Tracheal epithelial cell (primary cell): ENCODE measurements around the gene TSPYL2. TPM values are rescaled to one million over a fixed set of nuclear protein-coding genes. Genes with fewer than 3 reads are reported as not detected.

Experiments used
- total RNA-seq: library from RNA; depleted of rRNA; stranded (reverse); fragments of >200 nt; gene quantifications from 2 replicates; pipeline ENCODE4 v1.2.1, GENCODE V29; 2014

The TSPYL2 gene
- 5.1 and 5.5 TPM in 2 replicates for total RNA-seq

DNA sequence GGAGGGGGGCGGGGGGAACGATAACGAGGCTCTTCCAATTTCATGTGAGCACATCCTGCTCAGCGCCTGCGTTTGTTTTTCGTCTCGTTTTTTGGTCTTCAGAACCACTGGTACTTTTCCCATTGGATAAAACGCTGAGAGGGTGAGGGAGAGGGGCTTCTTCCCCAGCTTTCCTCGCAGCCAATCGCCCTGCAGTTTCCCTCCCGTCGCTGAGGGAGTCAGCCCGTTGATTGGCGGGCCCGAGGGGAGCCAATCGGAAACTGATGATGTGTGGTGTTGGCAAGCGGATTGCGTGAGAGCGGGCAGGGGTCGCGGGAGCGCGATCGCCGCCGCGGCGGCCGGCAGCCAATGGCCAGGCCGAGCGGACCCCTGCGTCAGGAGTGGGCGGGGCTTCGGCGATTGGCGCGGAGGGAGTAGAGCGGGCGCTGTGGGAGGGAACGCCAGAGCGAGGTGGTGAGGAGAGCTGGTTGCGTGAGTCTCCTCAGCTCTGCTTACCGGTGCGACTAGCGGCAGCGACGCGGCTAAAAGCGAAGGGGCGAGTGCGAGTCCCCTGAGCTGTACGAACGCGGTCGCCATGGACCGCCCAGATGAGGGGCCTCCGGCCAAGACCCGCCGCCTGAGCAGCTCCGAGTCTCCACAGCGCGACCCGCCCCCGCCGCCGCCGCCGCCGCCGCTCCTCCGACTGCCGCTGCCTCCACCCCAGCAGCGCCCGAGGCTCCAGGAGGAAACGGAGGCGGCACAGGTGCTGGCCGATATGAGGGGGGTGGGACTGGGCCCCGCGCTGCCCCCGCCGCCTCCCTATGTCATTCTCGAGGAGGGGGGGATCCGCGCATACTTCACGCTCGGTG is at the start of gene TSPYL2:
TSS of gene TSPYL2 (plus strand) at position 443 of the 848 bp plus-strand sequence. CDS start at position 575, 132 bp downstream.

DNA sequence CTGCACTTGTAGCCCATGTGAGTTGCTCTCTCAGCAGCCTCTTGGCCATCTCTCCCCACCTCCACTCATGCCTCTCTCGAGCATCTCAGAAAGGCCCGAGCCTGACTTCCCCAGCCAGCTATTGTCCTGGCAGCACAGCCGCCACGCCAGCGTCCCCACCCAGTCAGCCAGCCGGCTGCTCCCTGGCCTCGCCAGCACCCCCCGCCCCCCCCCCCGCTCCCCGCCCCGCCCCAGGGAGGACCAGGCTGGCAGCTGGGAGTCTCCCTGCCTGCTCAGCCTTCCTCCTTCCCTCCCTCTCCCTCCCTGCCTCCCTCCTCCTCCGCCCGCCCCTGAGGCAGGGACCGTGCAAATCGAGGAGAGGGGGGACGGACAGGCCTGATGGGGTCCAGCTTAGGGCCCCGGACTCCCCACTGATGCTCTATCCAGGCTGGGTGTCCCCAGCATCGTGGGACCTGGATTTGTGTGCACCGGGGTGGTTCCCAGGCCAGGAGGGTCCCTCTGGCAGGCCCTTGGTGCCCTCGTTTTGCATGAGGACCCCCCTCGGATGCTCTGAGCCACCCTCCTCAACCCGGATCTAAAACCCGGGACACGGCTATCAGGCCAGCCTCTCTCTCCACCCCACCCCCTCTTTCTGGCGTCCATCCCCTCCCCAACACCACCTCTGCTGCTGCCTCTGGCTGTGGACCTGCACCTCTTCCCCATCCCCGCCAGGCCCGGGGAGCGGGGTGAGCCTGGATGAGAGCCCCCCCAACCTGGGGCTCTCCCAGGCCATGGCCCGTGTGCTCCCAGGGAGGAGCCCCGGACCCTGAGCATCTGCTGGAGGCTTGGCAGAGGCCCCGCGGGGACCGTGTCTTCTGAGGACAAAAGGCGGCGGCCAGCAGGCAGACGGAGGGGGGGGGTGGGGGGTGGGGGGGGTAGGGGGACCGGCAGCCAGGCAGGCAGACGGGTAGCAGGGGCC is 33.7 kb upstream of the TSPYL2 start, which contains the start of gene GPR173:
TSS of gene GPR173 (plus strand) at position 621 of the 958 bp plus-strand sequence. CDS start 27,833 bp downstream, outside the sequence.

DNA sequence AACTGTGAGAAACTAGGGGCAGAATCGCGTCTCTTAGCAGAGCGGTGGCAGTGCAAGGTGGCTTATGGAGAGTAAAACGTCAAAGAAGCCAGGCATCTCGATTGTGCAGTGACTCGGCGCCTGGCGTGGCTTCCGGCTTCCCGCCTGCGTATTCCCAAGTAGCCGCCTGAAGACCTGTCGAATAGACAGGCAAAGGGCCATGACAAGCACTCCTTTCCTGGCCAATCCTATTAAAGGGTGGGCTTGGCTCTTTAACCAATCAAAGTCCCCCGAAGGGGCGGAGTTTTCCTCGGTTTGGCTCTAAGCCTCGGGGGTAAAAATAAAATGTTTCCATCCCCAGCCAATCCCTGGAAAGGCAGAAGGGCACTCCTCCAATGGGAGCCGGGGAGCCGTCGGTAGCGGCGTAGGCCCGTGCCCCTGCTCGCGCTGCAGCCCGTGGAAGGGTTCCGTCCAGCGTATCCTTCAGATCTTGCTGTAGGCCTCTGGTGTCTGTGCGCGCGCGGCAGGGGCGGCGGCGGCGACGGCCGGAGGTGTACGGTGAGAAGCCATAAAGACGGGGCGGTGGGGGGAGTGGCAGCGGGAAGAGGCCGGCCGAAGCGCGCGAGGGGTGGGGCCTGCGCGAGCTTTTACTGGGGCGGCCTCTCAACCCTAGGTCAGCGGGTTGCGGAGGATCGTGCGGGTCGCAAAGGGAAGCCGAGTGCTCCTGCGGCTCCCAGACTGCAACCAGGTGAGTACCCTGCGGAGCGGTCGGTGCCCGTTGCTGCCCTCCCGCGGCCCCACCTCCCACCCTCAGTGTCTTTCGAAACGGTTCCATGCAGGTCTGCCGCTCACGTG is 11.8 kb downstream of the TSPYL2 start, which contains the start of gene KANTR:
TSS of gene KANTR (plus strand) at position 395 of the 834 bp plus-strand sequence. CDS start 30,131 bp downstream, outside the sequence.

Other genes with a start within 250 kb of the TSPYL2 start
- not detected in 2 replicates for gene XAGE3, start 214.3 kb upstream of the TSPYL2 start, total RNA-seq
- gene FAM156B, start 185.0 kb upstream of the TSPYL2 start, total RNA-seq: 3.6 and 8.1 TPM in 2 replicates
- gene FAM156A, start 123.8 kb upstream of the TSPYL2 start, total RNA-seq: 4.3 and 6.0 TPM in 2 replicates
- gene GPR173, start 33.6 kb upstream of the TSPYL2 start, total RNA-seq: 0.24 TPM in 1 of 2 replicates, not detected in the other
- 0.96 and 2.8 TPM in 2 replicates for gene KANTR, start 11.8 kb downstream of the TSPYL2 start, total RNA-seq
- gene KDM5C, start 142.8 kb downstream of the TSPYL2 start, total RNA-seq: 79.7 and 106 TPM in 2 replicates
- gene IQSEC2, start 199.2 kb downstream of the TSPYL2 start, total RNA-seq: 4.1 and 9.8 TPM in 2 replicates